ENCODE data around the gene MDN1.
A peak's percentile ranks its signal among the peaks of the same experiment; 100 is the strongest.
"Not testable (repeated sequence)": the region's sequence is repeated elsewhere in the genome, so short reads cannot be mapped to it uniquely, and the experiment has no call there.

The MDN1 gene

DNA sequence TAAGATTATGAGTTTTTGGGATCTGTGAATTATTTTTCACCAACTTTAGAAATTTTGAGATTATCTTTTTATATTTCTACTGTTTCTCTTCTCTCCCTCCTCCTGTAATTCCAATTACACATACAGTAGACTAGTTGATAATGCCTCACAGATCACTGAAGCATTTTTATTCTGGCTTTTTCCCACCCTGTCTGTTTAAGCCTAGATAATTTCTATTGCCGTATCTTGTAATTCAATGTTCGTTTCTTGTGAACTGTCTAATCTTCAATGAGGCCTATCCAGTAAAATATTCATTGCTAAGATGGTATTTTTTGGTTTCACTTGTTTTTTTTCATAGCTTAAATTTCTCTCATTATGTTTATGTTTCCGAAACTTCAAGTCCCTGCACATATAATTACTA, 12.0 kb downstream of the MDN1 start:
- DNase-seq: no peak

DNA sequence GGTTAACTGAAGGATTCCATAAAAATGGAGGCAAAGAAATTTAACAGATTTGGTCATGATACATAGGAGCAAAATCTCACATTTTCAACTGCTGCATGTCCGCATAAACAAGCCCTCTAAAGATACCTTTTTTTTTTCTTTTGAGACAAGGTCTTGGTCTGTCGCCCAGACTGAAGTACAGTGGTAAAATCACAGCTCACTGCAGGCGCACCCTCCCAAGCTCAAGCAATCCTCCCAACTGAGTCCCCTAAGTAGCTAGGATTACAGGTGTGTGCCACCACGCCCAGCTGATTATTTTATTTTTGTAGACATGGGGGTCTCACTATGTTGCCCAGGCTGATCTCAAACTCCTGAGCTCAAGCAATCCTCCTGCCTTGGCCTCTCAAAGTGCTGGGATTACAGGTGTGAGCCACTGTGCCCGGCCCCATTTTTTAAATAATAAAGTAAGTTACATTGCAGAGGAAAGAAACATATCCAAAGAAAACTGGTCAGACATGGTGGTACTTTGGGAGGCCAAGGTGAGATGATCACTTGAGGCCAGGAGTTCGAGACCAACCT, 13.7 kb downstream of the MDN1 start:
- no peak for DNase-seq

DNA sequence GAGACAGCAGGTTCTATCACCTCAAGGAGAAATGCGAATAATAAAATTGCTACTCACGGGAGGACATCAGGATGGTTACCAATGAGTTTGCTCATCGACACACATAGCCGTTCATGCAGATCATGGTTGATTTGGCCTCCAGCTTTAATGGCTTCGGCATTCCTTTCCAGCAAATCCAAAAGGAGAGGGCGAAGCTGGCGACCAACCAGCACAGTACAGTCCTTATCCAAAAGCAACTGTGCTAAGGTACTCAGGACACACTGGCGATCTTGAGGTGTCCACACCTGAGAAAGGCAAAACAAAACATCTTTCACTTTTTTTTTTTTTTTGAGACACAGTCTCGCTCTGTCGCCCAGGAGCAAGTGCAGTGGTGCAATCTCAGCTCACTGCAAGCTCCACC, 16.3 kb downstream of the MDN1 start:
- DNase-seq: no peak

DNA sequence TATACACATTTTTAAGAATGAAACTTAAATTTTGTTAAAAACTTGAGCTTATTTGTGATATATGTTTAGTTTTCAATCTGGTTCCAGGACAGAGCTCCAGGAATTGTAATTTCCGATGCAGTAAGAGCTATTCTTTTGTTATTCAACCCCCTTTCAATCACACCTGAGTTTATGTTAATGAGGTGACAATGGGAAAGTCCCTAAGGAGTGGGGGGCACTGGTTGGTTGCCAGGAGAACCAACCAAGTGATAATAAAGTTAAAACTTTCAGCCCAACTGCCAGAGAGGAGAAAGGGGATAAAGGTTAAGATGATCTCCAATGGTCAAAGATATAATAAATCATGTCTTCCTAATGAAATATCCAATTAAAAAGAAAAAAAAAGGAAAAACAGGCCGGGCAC, 19.8 kb downstream of the MDN1 start:
- DNase-seq: no peak

DNA sequence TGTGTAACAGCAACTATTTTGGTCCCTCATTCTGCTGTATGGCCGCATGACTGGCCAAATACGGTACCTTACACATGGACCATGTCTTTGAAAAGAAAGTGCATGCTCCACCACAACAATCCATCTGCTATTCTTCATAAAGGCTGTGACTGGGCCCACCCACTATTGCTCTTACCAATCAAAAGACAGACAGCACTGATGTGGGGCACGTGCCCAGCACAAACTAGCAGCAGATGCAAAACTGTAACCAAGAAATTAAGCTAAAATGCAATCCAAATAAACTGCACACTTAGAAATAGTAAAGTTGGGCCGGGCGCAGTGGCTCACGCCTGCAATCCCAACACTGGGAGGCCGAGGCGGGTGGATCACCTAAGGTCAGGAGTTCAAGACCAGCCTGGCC, 20.5 kb downstream of the MDN1 start:
- DNase-seq: no peak

DNA sequence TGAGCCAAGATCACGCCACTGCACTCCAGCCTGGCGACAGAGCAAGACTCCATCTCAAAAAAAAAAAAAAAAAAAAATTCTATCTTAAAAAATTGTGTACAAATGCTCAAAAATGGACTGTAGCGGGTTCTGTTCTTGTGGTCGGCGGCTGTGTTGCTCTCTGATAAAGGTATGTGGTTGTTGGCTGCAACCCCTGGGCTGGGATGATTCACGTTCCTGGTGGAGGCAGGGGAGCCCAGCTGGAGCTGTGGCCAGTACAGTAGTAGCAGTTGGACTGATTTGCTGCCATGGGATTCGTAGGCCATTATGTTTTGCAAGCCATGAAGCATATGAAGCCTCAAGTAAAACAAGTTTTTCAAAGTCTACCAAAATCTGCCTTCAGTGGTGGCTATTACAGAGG, 22.3 kb downstream of the MDN1 start:
- no peak for DNase-seq

DNA sequence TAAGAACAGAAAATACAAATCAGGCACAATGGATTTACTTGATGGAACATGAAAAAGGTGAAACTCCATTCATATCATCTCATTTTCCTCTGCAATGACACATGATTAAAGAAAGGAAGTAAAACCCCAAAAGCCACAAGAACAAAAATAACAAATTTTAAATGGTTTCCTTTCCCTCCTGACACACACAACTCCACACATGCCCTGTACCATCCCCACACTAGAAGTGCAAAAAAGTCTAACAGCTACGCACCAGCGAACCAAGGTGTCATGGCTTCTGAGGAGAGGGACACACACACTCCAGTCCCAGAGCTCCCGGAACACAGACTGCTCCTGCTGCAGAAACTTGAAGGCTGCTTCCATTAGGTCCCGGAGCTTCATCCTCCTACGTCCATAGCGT, 25.3 kb downstream of the MDN1 start:
- peak in 1 of 2 donors; percentile 30 for DNase-seq

DNA sequence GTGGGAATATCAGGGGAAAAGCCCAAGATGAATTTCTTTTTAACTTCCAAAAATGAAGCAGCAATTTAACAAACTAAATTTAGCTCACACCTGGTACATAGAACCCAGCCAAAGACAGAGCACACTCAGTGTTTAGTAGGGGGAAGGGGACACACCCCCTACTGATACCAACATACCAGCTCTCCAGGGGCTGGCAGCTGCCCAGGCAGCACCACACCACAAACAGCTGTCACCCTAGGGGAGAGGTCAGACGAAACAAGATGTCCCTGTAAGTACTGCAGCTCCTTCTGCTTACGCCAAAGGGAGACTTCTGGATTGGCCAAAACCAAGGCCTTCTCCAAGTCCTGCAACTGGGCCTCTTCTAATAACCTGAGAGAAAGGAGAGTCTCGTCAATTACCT, 26.0 kb downstream of the MDN1 start:
- DNase-seq: no peak

DNA sequence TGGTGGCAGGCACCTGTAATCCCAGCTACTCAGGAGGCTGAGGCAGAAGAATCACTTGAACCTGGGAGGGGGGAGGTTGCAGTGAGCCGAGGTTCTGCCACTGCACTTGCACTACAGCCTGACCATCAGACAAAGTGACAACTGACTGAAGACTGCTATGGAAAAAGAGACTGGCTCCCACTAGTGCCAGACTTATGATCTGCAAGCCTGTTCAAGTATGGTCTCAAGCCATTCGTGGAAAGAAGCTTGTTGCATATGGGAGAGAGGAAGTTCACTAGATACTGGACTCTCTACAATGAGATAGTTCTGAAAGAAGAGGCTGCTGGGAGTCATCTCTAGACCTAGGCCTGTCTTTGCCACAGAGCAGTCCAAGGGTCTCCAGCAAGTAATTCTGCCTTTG, 26.7 kb downstream of the MDN1 start:
- DNase-seq: peak in 1 of 2 donors; percentile 14

DNA sequence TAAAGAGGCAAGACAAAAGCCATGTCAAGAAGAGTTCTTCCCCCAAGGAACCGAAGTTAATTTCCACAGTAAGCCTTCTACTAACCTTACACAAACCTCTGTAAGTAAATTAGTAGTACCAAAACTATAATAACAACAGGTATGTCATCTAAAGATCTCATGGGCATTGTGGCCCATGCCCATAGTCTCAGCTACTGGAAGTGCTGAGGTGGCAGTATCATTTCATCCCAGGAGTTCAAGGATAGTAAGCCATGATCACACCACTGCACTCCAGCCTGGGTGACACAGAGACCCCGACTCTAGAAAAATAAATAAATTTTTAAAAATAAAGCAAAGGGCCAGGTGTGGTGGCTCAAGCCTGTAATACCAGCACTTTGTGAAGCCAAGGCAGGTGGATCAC, 29.2 kb downstream of the MDN1 start:
- DNase-seq: no peak

DNA sequence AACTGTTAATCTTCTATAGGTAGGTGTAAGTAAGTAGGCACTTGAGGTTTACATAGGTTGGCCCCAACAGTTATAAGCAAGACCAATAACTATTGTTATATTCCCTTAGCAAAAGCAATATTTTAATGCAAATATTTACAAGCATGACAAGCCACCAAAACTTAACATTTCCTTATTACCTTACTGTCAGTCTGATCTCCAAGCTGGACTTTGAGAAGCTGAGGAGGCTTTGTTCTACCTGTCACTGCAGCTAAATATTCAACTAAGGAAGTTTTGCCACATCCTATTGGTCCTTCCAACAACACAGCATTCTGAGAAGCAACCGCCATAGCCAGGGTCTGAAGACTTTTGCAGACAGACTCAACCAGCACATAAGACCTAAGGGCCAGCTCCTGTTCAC, 29.6 kb downstream of the MDN1 start:
- DNase-seq: no peak

DNA sequence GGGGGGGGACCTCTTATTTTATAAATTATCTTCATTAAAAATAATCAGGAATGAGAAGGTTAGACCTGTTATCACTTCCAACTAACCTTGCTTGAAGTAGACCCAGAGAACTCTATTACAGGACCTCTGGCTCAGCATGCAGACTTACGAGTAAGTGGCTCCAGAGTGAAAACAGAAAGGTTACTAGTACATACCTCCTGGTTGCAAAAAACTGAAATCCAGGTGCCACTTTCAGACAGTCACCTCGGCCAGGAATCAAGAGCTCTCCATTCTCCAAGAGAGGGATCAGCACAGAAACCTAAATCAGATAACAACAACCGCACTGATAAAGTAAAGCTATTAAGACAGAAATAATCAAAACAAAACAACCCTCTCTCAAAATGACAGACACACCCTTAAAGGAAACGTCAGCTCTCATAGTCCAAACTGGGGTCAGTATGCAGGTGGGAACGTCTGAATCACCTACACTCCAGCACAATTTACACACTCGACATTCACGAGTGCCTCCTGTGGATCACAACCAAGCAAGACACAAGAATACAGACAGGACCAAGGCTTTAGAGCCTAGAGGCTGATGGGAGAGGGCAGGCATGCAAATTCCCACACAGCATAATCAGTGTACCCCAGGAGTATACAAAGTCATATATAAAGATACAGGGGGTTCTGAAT, 31.8 kb downstream of the MDN1 start:
- no peak for DNase-seq

DNA sequence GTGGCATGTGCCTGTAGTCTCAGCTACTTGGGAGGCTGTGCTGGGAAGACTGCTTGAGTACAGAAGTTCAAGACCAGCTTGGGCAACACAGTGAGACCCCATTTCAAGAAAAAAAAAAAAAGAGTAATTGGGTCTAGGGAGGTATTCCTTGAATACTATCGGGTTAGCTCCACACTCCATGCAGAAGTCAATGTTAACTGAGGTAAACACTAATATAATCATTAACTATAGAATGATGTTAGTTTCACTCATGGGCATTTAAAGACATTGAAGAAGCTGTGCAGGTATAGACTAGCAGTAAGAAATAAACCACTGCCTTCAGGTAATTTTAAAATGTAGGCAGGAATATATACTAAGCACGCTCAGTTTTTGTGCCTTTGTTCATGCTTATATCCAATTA, 32.6 kb downstream of the MDN1 start:
- no peak for DNase-seq

DNA sequence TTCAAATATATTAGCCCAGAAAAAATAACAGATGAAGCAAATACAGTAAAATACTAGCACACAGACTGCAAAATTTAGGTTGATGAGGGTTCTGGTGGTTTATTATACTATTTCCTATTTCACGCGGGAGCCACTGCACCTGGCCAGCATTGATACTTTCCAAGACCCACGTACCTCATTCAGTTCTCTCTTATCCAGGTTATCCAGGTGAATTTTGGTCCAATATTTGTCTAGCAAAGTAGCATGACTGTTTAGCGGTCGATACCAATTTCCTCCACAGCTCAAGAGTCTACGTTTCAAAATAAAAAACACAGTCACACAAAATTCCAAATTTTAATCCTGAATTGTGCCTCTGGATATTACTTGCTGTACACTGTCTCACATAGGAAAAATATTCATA, 34.8 kb downstream of the MDN1 start:
- DNase-seq: no peak

DNA sequence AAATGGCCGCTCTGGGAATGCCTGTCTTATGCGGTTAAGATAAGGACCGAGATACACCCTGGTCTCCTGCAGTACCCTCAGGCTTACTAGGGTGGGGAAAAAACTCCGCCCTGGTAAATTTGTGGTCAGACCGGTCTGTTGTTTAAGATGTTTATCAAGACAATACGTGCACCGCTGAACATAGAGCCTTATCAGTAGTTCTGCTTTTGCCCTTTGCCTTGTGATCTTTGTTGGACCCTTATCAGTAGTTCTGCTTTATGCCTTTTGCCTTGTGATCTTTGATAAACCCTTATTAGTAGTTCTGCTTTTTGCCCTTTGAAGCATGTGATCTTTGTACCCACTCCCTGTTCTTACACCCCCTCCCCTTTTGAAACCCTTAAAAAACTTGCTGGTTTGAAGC, 36.3 kb downstream of the MDN1 start:
- not testable (repeated sequence) for DNase-seq

DNA sequence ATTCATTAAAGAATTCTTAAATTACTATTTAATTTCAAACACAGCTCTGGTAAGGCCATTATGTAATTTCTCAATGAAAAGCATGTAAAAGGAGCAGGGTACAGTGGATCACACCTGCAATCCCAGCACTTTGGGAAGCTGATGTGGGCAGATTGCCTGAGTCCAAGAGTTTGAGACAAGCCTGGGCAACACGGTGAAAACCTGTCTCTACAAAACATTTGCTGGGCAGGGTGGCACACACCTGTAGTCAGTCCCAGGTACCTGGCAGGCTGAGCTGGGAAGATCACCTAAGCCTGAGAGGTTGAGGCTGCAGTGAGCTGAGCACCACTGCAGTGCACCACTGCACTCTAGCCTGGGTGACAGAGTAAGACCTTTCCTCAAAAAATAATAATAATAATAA, 37.4 kb downstream of the MDN1 start:
- DNase-seq: no peak

DNA sequence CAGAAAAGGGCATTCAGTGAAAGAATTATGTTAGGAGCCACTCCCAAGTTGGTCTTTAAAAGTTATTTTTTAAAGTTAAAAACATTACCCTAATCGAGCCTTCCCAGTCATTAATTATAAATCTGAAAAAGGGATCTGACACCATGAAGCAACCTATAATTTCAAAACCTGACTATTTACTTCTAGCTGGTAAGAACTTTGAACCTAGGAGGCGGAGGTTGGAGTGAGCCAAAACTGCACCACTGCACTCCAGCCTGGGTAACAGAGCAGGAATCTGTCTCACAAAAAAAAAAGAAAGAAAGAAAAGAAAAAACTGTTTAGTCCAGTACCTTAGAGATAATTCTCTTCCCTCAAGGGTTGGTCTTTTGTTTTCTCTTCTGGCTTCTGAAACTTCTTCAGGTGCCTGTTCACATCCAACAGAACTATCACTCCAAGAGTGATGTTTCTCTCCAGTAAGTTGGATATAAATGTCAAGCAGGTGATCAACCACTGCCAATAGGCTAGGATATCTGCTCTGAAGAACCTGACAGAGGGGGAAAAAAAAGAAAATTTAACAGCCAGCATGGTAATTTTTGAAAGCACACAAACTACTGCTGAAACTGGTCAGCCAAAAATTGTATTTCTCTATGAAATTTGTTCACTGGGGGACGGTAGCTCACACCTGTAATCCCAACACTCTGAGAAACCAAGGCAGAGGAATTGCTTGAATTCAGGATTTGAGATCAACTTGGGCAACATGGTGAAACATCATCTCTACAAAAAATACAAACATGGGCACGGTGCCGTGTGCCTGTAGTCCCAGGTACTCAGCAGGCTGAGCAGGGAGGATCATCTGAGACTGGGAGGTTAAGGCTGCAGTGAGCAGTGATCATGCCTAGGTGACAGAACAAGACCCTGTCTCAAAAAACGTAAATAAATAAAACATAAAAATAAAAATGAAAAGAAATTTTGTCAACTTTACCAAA, 38.2 kb downstream of the MDN1 start:
- no peak for DNase-seq

DNA sequence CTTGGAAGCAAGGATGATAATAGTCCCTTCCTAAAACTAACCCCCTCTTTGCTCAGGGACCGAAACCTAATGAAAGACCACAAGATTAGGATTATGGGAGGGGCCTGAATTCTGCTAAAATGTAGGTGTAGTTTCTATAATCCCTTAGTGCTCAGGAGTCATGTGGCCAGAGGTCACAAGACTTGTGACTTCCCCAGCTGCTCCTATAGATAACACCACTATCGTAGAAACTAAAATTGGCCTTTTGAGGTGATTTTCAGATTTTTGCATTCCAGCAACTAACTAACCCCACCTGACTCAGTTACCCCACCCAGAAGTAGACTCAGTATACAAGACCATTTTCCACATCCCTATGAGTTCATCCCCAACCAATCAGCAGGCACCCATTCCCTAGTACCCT, 42.1 kb downstream of the MDN1 start:
- no peak for DNase-seq

DNA sequence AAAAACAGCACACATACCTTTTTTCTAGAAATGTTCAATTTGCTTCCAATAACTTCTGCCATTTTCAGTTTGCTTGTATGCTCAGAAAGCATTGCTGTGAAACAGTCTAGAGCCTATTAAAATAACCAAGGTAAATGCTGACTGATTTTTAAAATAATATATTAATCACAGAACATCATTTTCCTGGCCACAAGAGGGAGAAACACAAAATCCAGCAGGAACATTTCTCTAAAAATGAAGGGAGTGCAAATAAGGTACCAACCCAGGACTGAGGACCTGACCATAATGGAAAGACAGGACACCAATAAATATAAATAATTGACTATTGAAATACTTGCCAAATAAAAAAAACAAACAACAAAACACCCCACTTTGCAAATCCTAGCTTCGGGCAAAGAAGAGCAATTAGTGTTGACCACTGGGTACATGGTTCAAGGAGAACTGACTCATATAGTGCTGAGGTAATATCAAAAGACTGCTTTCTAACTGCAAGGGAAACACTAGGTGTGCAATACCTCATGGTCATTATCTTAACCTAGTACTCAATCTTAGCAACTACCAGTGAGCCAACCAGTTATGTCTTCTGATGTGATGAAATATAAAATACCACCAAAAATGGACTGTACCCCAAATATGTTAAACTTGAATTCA, 42.9 kb downstream of the MDN1 start:
- no peak for DNase-seq

DNA sequence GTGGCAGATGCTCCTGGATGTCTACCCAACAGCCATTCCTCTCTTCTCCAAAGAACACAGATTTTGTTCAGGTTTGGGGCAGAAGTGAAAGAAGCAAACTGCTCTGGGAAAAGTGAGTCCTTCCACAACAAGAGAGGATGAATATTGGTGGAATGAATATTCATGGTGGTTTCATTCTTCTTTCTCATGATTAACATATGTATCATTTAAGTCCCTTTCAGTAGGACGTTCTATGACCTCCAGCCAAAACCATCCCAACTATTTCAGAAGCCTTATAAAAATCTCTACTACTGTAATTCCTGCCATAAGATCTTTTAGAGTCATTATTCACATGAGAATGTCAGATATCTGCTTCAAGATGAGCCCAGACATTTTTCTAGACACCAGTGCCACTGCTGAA, 44.4 kb downstream of the MDN1 start:
- DNase-seq: no peak

DNA sequence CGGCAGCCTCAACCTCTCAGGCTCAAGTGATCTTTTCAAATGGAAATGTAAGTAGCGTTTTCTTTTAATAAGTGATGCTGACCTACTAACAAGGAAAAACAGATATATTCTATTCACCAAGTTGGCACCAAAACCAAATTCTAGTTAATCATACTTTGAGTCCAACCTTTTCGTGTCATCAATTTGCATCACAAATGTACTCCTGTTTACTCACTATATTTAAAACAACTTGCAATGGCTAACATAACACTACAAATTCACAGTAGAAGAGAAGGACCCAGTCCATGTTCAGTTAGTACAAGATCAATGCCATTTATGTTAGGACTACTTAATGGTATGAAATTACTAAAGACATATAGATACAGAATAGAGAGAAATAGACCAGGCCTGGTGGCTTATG, 50.0 kb downstream of the MDN1 start:
- DNase-seq: no peak

DNA sequence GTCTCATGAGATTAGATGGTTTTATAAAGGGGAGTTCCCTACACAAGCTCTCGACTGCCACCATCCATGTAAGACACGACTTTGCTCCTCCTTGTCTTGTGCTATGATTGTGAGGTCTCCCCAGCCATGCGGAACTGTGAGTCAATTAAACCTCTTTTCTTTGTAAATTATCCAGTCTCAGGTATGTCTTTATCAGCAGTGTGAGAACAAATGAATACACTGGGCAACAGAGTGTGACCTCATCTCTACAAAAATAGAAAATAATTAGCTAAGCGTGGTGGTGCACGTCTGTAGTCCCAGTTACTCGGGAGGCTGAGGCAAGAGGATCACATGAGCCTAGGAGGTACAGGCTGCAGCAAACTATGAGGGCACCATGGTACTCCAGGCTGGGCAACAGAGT, 51.3 kb downstream of the MDN1 start:
- no peak for DNase-seq

DNA sequence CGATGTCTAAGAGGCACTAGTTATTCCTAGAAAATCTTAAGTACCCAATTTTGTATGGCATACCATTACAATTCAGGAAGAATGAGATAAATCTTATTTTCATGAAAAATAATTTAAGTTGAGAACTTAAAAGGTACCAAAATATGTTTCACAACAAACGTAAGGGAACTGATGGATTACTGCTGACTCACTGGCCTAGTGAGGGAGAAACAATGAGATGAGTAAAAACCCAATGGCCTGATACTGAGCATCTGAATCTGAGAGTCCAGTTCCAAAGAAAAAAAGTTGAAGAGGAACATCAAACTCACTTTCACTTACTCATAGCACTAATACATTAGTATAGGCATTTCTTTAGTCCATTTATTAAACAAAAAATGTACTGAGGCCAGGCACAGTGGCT, 56.0 kb downstream of the MDN1 start:
- DNase-seq: no peak

DNA sequence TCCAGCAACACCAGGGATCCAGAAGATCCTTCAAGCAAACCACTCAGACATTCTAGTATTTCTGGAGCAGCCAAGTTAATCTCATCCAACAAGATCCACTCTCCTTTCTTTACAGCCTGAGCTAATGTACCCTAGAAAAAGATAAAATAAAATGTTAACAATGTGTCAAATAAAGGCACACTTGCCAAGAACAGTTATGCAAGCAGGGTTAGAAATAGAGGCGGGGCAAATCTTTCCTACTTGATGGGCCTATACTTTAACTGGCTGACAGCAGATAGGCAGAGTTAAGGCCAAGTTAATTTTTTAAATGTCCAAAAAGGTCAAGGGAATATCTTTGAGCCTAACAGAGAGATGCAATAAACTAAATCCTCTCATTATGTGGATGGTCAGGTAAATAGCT, 60.8 kb downstream of the MDN1 start:
- no peak for DNase-seq

Data from CD4-positive, alpha-beta T cell treated with Interferon alpha-2 for 1 hour (primary cell).